HuH-7.5 (cell line): ENCODE measurements around the gene NAP1L1.

Experiments used
- DNase-seq: peaks from one replicate; pipeline ENCODE4 v3.0.0; 2011; ENCODE audit warnings: low spot score

The NAP1L1 gene

DNA sequence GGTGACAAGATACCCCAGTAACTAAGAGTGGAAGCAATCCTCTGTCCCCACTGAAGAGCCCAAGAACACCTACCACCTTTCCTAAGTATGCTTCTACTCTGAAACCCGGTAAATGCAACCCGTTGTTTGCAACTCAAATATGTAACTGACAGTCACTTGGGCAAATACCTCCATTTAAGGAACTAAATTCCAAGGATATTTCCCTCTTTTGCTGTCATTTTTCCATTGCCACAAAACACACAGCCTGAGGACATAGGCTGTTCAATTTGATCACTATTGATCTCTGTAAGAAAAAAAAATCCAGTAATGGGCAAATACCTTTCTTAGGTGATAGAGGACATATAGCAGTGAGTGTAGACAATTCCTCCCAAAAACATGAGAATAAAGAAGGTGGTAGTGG, 46.3 kb downstream of the NAP1L1 start:
- DNase-seq: no peak

DNA sequence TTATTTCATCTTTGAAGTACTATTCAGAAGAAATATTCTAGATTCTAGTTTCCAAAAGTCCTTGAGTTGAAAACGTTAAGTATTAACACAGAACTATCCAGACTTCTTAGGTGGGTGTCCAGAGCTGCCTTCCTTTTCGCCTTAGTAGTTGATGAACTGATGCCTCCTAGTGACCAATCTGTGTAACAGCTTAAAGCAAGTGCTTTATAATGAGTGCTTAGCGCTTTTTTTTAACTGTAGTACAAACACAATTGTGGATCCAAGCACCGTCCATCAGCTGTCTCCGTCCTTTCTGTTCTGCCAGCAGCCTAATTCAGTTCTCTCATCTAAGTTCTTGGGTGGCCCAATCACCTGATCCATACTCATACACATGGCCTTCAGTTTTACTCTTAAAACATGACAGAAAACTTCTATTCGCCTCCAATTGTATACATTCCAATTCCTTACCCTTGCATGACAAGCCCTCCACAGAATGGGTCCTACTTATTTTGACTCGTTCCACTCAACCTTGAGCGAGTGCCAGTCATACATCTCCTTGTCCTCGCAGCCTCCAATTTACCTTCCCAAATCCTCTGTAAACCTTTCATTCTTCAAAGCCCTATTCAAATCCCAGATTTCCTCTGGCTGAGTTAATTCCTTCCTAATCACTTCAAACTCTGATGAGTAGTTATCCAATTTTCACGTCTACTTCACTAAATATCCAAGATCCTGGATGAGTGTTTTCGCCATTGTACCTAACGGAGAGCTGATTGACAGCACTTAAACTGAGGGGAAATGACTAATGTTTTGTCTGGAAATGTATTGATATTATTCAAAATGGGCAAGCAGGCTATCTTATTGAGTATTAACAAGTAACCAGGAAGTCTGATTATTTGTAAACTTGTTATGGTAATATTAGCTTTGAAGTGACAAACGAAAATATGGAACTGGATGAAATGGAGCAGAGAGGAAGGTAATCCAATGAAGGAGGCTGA, 47.1 kb downstream of the NAP1L1 start:
- peak; percentile 31 for DNase-seq

DNA sequence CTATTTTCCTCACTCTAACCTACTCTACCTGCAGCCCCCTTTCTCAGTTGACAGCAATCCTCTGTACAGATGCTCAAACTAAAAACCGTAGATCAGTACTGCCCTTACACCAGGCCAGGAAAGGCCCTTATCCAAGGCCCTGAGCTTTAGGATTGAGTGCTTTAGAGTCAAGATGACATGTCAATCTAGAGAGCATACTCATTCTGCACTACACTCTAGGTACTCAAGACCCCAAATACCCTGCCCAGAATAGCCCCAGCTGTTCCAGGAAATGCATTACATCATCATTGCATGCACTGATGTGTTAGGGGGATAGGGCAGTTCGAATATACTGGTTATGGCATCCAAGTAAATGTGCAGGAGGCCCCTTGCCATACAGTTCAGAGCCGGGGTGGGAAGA, 49.4 kb downstream of the NAP1L1 start:
- no peak for DNase-seq

DNA sequence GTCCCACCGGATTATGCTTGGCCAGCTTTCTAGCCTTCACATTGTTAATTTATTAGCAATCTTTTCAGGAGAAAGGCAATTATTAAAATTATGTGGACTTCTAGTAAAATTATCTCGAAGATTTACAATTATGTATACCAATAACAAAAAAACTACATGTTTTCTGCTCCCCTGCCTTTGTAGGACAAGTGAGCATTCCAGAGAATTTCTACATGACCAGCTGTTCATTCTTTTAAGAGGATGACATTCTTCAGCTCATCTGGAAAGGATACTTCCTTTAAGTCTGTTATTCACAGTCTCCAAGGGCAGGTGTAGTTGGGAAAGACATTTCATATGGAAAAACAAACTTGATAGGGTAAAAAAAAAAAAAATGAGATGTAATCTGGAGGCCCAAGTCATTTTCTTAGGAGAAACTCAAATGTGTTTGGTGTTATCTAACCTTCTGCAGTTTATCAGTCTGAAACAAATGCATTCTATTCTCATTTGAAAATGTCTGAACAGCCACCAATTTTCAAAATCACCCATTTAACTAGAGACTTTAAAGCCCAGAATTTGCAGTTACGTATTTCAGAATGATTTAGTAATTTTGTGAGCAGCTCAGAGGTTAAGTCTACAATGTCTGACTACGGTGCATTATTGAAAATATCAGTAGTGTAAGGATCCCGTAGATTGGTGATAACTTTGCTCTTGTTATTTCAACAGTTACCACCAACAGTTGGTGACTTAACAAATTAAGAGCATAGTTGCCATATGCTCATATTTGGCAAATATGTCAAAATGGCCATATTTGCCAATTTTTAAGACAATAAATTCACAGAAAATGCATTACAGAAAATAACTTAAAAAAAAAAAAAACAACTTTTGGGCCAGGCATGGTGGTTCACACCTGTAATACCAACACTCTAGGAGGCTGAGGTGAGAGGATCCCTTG, 51.1 kb downstream of the NAP1L1 start:
- DNase-seq: no peak

DNA sequence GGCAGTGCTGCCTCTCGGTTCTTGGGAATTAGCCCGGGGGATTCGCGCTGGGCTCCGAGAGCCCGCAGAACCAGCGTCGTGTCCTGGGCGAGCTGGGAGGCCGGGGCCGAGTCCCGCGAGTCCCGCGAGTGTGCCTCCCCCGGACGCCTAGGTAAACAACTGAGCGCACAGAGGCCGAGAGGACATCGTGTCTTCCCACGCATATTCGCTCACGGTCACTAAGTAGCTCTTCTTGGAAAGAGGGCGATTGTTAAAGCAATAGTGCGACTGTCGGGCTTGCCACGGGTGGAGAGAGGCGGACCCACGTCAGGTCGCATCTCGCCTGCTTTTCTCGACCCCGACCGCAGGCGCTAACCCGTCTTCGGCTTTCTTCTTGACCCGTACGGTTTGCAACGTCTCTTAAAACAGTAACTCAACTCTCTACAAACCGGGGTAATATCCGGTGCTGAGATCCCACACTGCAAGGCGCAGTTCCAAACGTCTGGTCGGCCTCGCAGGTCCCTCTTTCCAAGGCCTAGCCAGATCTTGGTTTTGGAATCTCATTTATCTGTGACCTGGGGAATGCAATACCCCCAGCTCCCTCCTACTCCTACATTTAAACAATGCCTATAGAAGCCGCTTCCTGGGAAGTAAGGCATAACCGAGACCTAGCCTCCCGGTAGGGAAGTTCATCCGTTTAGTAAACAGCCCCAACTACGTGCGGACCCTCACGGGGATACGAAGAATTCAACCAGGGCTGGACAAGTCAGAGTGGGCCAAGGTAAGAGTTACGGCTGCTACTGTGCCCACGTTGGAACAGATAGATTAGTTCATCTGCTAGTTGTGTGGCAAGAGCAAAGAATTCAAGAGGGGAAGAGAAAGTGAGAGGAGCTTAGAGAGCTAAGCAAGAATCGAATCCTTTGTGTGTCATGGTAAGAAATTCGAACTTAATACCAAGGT, 52.2 kb downstream of the NAP1L1 start:
- DNase-seq: peak; percentile 42

DNA sequence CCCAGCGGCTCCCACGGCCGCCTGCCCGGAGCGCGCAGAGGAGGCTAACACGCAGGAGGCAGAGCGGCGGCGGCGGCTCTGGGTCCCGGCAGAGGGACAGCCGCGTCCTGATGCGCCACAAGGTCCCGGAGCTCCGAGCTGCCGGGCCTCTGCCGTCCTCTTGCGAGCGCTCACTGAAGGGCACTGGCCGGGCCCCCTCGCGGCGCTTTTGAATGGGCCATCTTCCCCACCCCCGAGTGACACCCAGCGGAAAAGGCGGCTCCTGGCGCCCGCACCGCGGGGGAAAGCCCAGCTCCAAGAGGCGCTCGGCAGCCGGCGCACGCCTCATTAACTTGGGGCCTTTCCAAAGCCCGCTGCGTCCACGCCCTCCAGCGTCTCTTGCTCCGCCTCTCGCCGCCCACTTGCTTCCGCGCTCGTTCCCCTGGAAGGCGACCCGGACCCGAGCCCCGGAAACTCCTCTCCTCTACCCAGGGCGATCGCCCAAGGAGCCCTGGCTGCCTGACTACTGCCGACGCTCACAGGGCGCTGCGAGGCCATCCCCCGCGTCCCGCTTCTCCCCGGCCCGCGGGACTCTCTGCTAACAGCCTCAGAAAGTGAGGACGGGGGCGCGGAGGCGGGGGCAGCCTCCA, 53.0 kb downstream of the NAP1L1 start, which contains the start of gene PHLDA1:
TSS of gene PHLDA1 (minus strand) at position 363 of the 629 bp plus-strand sequence.
- DNase-seq: peak; percentile 91

DNA sequence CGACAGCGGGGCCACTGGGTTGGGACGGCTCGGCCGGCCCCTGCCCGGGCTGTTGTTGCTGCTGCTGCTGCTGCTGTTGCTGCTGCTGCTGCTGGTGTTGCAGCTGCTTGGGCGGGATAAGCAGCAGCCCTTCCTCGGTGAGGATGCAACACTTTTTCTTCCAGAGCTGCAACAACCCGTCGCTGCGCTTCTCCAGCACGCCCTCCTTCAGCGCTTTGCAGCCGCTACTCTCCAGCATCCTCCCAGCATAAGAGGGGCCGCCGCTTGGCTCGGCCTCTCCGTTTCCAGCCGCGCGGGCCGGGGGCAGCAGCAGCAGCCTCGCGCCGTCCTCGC, 53.4 kb downstream of the NAP1L1 start:
- no peak for DNase-seq

DNA sequence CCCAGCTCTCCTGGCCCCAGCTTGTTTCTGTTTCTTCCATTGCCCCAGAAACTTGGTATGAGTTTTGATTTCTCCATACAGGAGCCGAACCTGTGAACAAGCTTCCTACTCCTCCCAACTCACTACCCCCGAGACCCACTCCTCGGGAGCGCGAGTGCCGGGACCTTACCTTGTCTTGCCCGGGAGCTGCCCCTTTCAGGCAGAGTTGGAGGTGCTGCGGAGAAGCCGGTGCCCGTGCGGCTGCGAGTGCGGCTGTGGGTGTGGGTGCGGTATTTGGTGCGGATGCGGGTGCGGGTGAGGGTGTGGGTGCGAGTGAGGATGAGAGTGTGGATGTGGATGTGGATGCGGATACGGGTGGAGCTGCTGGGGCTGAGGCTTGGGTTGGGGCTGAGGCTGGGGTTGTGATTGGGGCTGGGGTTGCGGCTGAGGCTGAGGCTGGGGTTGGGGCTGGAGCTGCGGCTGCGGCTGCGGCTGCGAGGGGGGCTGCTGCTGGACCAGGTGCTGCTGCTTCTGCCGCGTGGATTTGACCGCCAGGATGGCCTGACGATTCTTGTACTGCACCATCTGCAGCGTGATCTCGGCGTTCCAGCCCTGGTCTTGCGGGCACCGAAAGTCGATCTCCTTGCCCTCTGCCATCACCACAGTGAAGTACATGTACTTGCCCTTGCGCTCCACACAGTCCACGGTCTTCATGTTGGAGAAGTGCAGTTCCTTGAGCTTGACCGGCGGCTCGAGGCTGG, 54.0 kb downstream of the NAP1L1 start:
- peak; percentile 36 for DNase-seq

DNA sequence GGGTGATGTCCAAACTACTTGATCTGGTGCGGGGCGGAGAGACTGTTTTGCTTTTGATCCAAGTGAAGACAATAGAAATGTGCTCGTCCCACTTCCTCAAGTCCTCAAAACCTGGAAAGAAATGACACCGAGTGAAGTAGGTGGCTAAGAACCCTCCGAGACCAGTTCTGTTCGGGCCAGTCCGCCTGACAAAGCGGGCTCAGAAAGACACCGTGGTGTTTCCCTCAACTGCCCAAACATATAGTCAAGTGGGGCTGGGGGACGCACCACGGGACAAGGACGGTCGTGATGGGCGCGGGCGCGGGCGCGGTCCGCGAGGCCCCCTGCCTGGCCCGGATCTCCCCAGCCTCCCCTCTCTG, 54.5 kb downstream of the NAP1L1 start:
- no peak for DNase-seq

DNA sequence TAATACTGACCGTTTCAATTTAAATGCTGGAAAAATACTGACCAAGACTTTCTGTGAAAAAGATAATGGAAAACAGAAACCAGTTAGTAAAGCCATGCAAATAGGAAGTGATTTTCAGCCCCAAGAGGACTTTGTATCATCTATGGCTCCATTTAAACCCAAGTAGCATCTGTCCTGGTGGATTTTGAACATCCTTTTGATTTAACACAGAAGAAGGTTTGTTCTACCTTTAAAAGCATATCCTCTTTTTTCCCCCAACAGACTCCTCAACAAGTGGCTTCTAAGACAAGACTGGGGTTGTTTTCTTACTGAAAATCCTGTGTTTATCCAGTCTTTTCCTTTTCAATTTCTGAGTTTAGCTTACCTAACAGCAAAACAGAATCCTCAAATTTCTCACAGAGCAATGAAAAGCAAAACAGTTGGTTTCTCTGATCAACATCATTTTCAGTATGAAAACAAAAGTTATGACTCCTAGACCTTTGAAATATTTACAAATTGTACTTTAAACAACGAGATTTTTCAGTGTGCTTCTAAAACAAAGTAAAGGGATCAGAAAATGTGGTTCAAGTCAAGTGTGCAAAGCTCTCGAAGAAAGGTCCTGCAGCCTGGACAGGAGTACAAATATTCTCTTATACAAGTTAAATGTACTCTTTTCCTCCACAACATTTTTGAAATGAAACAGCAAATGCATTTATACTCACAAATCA, 55.8 kb downstream of the NAP1L1 start:
- no peak for DNase-seq

DNA sequence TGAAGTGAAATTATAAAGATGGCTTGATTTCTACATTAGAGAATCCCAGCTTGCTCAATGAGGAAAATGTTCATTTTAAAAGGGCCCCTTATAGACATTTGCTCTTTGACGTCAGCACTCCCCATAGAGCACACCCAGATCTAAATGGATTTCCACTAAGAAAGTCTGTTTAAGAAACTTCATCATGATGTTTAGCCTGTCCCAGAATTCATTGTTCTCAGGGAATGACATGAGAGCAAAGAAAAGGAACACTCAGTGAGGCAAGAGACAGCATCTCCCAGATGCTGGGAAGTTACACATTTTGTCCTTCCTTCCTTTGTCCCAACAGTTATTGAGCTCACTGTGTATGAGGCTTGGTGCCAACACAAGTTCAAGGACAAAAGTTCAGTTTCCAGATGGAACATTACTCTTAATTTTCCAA, 57.8 kb downstream of the NAP1L1 start:
- DNase-seq: no peak

DNA sequence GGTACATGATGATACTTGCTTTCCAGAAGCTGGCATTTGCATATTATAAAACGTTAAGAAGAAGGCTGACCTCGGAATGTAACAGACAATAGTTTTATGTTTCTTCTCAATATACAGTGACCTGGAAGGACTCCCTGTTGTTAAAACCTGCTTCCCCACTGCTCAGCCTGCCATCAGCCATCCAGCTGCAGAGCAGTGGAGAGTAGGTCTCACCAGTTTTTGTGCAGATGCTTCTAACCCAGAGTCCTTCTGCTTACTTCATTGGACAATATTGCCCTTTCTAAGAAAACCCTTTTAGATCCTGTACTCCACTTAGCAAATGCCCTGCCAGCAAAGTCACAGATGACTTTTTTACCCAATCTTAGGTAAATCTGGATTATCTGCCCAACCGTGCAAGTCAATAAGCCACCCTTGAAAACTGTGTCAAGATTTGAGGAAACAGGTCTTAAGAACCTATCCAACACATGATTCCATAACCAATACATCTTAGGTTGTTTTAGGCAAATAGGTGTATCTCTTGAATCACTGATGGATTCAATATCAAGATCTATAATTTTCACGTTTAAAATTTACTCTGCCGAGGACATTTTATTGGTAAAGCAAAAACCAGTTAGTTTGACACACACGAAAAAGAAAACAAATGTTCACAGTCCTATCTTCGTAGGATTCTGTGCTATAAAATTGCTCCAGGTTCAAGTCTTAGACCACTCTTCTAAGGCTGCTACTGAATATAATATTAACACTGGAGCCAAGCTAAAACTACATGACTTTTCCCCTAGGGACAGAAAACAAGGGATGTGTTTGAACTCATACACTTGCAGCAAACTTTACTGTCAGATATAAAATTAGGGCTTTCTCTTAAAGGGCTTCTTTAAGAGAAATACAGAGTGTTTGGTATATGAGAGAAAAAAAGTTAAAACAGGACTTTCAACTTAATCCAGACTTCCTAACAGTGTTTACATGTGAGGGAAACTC, 58.6 kb downstream of the NAP1L1 start:
- no peak for DNase-seq

DNA sequence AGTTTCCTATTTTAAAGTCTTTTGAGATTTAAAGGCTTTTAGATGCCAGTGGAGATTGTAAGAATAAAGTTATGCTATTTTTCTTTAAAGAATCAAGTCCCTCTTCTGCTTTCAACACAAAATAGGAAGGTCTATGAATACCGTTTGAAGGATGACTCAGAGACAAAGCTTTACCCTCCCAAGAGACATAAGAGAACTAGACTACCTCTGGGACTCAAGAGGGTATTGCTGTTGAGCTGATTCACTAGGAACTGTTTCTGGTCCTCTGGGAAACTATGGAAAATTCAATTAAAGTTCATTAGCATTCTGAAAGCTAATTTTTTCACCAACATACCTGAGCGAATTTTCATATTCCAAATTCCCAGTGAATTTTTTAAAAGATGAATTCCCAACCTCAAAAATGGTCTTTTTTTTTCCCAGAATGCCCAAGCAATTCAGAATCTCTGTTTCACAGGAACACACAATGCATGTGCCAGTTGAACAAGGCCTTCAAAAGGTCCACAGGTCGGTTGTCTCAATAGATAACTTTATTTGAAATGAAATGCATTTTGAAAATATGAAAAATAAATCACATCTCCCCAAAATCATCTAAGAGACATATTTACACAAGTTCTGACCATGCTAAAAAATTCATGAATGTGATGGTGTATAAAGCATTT, 59.4 kb downstream of the NAP1L1 start:
- no peak for DNase-seq

DNA sequence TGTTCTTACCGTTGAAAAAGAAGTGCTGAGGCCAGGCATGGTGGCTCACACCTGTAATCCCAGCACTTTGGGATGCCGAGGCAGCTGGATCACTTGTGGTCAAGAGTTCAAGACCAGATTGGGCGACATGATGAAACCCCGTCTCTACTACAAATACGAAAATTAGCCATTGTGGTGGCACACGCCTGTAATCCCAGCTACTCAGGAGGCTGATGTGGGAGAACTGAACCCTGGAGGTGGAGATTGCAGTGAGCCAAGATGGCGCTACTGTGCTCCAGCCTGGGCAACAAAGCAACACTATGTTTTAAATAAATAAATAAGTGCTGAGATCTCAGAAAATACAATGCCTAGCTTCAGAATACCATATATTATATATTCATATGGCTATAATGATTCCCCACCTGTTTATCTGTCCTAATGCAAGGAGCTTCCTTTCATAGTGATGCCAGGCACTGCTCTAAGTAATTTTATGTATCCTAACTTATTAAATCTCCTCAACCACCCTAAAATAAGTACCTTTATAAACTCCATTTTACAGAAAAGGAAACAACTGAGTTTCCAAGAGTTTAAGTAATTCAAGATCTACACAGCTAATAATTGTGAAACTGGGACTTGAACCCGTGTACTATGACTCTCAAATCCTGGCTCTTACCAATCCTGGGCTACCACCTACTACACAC, 60.2 kb downstream of the NAP1L1 start:
- no peak for DNase-seq

DNA sequence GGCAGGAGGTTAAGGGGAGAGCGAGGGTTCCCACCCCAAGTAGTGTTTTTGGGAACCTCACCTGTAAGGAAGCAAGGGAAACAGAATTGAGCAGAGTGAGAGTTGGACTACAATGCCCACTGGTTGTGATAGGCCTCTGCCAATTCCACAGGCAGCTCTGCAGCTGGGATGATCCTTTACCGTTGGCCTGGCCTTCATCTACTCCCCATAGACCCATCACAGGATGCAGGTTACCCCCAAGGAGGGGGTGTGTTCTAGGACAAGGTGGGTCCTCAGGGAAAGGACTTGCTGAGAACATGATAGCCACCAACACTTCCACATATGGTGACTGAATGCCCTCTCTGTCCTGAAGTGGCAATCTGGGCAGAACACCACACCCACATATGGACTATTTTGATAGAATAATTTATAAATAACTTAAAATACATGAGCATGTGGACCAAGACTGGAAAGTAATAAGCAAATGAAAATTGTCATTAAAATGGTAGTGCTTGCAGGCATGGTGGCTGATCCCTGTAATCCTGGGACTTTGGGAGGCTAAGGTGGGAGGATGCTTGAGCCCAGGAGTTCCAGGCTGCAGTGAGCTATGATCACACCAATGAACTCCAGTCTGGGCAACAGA, 61.3 kb downstream of the NAP1L1 start:
- DNase-seq: no peak

DNA sequence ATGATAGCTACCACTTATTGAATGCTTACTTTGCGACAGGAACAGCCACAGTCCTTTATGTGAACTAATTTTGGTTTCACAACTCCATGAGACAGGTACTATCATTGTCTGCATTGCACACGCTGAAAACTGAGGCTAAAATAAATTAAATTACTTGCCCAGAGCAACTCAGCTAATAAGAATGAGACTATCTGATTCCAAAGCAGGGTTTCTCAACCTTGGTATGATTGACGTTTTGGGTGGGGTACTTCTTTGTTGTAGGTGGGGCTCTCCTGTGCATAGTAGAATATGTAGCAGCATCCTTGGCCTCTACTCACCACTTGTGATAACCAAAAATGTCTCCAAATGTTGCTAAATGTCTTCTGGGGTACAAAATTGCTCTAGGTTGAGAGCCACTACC, 62.0 kb downstream of the NAP1L1 start:
- DNase-seq: no peak
